Activated CD4-positive, alpha-beta memory T cell treated with anti-CD3 and anti-CD28 coated beads for 36 hours (primary cell): ENCODE measurements around the gene EHD1. TPM values are rescaled to one million over a fixed set of nuclear protein-coding genes. Genes with fewer than 3 reads are reported as not detected.

Experiments
- CTCF ChIA-PET: fragments of 350-600 bp; sonication (Branson Sonifier 250); formaldehyde crosslinking; loops from one replicate; lab custom pipeline; 2021; ENCODE audit warnings: antibody characterized with exemption, inconsistent platforms; lab: Charles Lee
- POLR2A ChIA-PET: fragments of 350-600 bp; sonication (Branson Sonifier 250); formaldehyde crosslinking; loops from one replicate; lab custom pipeline; 2021; ENCODE audit warnings: antibody characterized with exemption; lab: Charles Lee
- DNase-seq: peaks from one replicate; pipeline ENCODE4 v3.0.0-alpha.2; 2020
- H3K27ac Mint-ChIP-seq: one replicate; pipeline ENCODE4 v1.8.0; 2021; ENCODE audit warnings: mixed read lengths
- H3K27me3 Mint-ChIP-seq: one replicate; pipeline ENCODE4 v1.8.0; 2021; ENCODE audit warnings: mixed read lengths
- H3K36me3 Mint-ChIP-seq: one replicate; pipeline ENCODE4 v1.8.0; 2021; ENCODE audit warnings: mixed read lengths
- H3K4me1 Mint-ChIP-seq: one replicate; pipeline ENCODE4 v1.8.0; 2021; ENCODE audit warnings: low read depth, mixed read lengths
- H3K4me3 Mint-ChIP-seq: one replicate; pipeline ENCODE4 v1.8.0; 2021; ENCODE audit warnings: mild to moderate bottlenecking, mixed read lengths
- H3K9me3 Mint-ChIP-seq: one replicate; pipeline ENCODE4 v1.8.0; 2021; ENCODE audit warnings: mixed read lengths
- intact Hi-C: fragments of 100-400 bp; cut with micrococcal nuclease; formaldehyde crosslinking; loops from one replicate; pipeline ENCODE4 v1.15.1; 2023
- total RNA-seq, 2 experiments: library from RNA; stranded (reverse); gene quantifications; one replicate each; pipeline ENCODE4 v1.2.3, GENCODE V29; 2021

The EHD1 gene
- total RNA-seq, 2 experiments from 2014 or later = 103 to 113 TPM

- peak overlapping the region; percentile 96 for H3K27ac Mint-ChIP-seq
- peaks cover 92% of the 10 kb centered on the region for H3K4me1 Mint-ChIP-seq
- H3K4me3 Mint-ChIP-seq = peak overlapping the region; percentile 67
- no peaks in the 10 kb centered on the region for H3K27me3 Mint-ChIP-seq
- DNase-seq = no peak
- intact Hi-C loops = loop anchor here (2.0 kb wide), 1 partner anchor 13 kb away; no protein-coding TSS in a partner anchor
- POLR2A ChIA-PET = interaction anchor here (0.6 to 20.4 kb wide), 6 partner anchors 10 to 233 kb away, joined by 3 to 460 read pairs (median 12); partner anchors contain the start of genes EHD1 and VPS51
- H3K36me3 Mint-ChIP-seq = peaks cover 48% of the 10 kb centered on the region
- H3K9me3 Mint-ChIP-seq = peaks cover 9% of the 10 kb centered on the region
- CTCF ChIA-PET = interaction anchor here (1.5 to 29.1 kb wide), 4 partner anchors 13 to 254 kb away, joined by 3 to 1198 read pairs (median 168); partner anchors contain the start of genes ARL2, CDC42BPG, EHD1 and ZNHIT2
Measured at GRCh38 chr11:64863391-64864060, 14.9 kb downstream of the EHD1 start.

- H3K4me1 Mint-ChIP-seq = peaks cover 92% of the 10 kb centered on the region
- no peak for DNase-seq
- ChIA-PET CTCF (interaction anchor here (1.5 to 29.1 kb wide), 4 partner anchors 13 to 254 kb away, joined by 3 to 1198 read pairs (median 168); partner anchors contain the start of genes ARL2, CDC42BPG, EHD1 and ZNHIT2), POLR2A (interaction anchor here (3.5 to 20.4 kb wide), 2 partner anchors 15 to 16 kb away, joined by 21 to 460 read pairs; partner anchors contain the start of gene EHD1)
- H3K27me3 Mint-ChIP-seq = no peaks in the 10 kb centered on the region
- H3K9me3 Mint-ChIP-seq = peaks cover 9% of the 10 kb centered on the region
- intact Hi-C loops = no loop called here
- H3K36me3 Mint-ChIP-seq = peaks cover 46% of the 10 kb centered on the region
- H3K27ac Mint-ChIP-seq = peak overlapping the region; percentile 96
- peak overlapping the region; percentile 39 for H3K4me3 Mint-ChIP-seq
Measured at GRCh38 chr11:64862987-64863390, 15.4 kb downstream of the EHD1 start.

DNA sequence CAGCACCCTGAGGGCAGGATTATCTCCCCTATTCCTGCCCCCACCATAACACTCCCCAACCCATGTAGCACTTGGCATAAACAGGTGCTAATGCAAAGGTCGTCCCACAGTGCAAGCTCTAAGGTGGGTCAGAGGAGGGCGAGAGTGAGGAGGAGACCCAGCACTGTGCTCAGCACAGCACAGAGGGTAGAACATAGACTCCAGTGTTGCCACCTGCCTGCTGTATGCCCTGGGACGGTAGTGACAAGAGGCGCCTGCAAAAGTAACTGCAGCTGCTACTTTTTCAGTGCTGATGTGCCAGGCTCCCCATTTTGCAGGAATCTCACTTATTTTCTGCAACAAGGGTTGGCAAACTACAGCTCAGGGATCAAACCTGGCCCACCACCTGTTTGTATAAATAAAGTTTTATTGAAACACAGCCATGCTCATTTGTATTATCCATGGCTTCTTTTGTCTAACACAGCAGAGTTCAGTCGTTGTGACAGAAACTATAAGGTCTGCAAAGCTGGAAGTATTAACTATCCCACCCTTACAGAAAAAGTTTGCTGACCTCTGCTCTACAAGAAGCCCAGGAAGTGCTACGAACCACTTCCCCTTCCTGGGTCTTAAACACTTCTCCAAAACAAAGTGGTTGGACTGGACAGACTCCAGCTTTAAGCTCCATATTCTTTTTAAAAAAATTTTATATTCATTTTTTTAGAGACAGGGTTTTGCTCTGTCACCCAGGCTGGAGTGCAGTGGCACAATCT, 17.0 kb downstream of the EHD1 start:
- peak; percentile 49 for DNase-seq
- Mint-ChIP-seq H3K27ac (peak overlapping the region; percentile 96), H3K27me3 (no peaks in the 10 kb centered on the region)

GRCh38 chr11:64859542-64860414, 18.6 kb downstream of the EHD1 start:
- CTCF ChIA-PET = interaction anchor here (0.6 to 29.1 kb wide), 6 partner anchors 7 to 262 kb away, joined by 3 to 1198 read pairs (median 23); partner anchors contain the start of genes ARL2, CDC42BPG, EHD1 and FAU
- H3K27me3 Mint-ChIP-seq = no peaks in the 10 kb centered on the region
- DNase-seq = peak; percentile 86
- peak overlapping the region; percentile 72 for H3K4me3 Mint-ChIP-seq
- POLR2A ChIA-PET = interaction anchor here (1.0 to 20.4 kb wide), 13 partner anchors 9 to 563 kb away, joined by 3 to 460 read pairs (median 5); partner anchors contain the start of genes ARL2, DPF2, EHD1 and FAU
- peaks cover 51% of the 10 kb centered on the region for H3K36me3 Mint-ChIP-seq
- no peaks in the 10 kb centered on the region for H3K9me3 Mint-ChIP-seq
- peaks cover 92% of the 10 kb centered on the region for H3K4me1 Mint-ChIP-seq
- peak overlapping the region; percentile 96 for H3K27ac Mint-ChIP-seq
- intact Hi-C loops = loop anchor here (1.0 to 2.0 kb wide), 3 partner anchors 10 to 257 kb away; partner anchors contain the start of genes EHD1 and ZNHIT2

More for the DNA sequence above, 17.0 kb downstream of the EHD1 start:
- intact Hi-C loops = no loop called here
- Mint-ChIP-seq H3K4me1 (peaks cover 92% of the 10 kb centered on the region), H3K9me3 (peaks cover 6% of the 10 kb centered on the region), H3K4me3 (peak overlapping the region; percentile 56), H3K36me3 (peaks cover 46% of the 10 kb centered on the region)
- CTCF ChIA-PET = interaction anchor here (0.7 to 29.1 kb wide), 5 partner anchors 9 to 249 kb away, joined by 3 to 1198 read pairs (median 4); partner anchors contain the start of genes ARL2, CDC42BPG and EHD1
- POLR2A ChIA-PET = interaction anchor here (0.7 to 20.4 kb wide), 4 partner anchors 9 to 754 kb away, joined by 3 to 460 read pairs (median 6); partner anchors contain the start of genes EHD1 and PCNX3

DNA sequence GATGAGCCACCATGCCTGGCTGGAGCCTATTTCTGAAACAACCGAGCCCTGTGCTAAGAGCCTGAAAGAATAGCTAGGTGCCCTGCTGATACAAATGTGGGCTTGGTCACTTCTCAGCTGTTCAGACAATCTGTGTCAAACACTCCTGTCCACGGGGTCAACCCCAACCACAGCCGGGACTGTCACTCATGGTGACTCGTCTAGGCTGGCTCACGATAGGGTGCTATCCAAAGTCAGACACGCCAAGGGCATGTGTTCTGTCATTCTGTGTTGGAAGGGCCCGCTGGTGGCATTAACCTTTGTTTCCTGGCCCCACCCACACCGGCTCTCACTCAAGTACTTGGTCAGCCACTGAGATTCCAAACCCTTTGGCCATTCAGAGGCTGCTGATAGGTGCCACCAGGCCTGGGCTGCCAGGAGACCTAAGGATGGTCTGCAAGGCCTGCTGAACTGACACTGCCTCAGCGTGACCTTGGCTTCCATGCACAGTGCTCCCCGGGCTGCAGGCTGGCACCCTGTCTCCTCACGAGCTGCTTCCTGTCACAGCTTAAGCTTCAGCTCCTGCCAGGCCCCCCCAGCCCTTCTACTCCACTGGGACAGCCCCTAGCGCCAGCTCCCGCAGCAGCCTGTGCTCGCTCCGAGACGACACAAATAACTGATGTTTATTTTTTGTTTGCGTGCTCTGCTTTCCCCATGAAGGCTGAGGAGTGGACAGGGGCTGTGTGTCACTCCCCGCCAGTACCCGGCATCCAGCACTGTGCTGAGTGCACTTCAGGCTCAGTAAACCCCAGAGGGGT, 19.8 kb downstream of the EHD1 start:
- Mint-ChIP-seq H3K36me3 (peaks cover 61% of the 10 kb centered on the region), H3K27ac (peak overlapping the region; percentile 96), H3K27me3 (no peaks in the 10 kb centered on the region), H3K9me3 (no peaks in the 10 kb centered on the region), H3K4me1 (peaks cover 92% of the 10 kb centered on the region), H3K4me3 (peak overlapping the region; percentile 72)
- peak; percentile 83 for DNase-seq
- ChIA-PET CTCF (interaction anchor here (1.0 to 29.1 kb wide), 5 partner anchors 9 to 155 kb away, joined by 3 to 1198 read pairs (median 43); partner anchors contain the start of genes ARL2, CDC42BPG and EHD1), POLR2A (interaction anchor here (1.0 to 20.4 kb wide), 11 partner anchors 8 to 564 kb away, joined by 4 to 460 read pairs (median 5); partner anchors contain the start of genes ARL2, DPF2, EHD1 and NEAT1)
- intact Hi-C loops = loop anchor here (1.0 to 2.0 kb wide), 3 partner anchors 11 to 258 kb away; partner anchors contain the start of genes EHD1 and ZNHIT2

GRCh38 chr11:64857485-64857884, 20.9 kb downstream of the EHD1 start:
- Mint-ChIP-seq H3K4me3 (no peak overlapping the region), H3K4me1 (peaks cover 92% of the 10 kb centered on the region)
- intact Hi-C loops = no loop called here

DNA sequence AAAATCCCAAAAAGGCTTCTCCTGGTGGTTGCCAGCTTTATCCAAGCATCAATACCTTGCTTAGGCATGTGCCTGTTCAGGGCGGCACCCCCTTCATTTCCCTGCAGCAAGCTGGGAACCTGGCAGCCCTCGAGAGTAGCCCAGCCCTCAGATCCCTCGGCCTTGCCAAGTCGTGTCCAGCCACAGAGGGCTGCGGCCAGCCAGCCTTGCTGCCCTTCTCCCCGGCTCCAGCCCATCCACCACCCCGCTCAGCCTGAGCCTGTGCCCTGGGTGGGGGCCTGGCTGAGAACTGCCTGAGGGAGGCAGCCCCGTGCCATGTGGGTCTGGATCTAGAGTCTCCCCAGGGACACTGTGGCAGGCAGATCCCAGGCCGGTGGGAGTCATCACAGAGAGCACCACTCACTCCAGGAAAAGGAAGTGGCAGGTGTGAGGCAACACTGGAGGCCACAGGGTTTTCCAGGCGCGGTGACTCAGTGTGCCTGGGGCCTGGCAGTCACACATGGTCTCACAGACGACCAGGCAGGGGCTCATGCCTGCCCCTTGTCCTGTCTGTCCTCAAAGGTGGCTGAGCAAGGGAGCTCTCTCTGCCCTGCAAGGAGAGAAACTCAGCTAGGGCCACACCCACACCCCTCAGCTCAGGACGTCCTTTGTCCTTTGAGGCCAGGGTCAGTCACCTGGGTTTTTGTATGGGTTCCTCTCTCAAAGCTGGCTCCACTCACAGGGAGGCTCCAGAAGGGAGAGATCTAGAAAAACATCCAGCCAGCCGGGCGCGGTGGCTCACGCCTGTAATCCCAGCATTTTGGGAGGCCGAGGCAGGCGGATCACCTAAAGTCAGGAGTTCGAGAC, 21.8 kb downstream of the EHD1 start:
- peaks cover 65% of the 10 kb centered on the region for H3K36me3 Mint-ChIP-seq
- H3K9me3 Mint-ChIP-seq = no peaks in the 10 kb centered on the region
- H3K4me3 Mint-ChIP-seq = peak overlapping the region; percentile 52
- H3K27me3 Mint-ChIP-seq = no peaks in the 10 kb centered on the region
- DNase-seq = peak; percentile 91
- peak overlapping the region; percentile 79 for H3K27ac Mint-ChIP-seq
- ChIA-PET CTCF (interaction anchor here (14.8 to 29.1 kb wide), 3 partner anchors 6 to 30 kb away, joined by 328 to 1198 read pairs (median 328); partner anchors contain the start of genes CDC42BPG and EHD1), POLR2A (interaction anchor here (1.5 to 20.4 kb wide), 4 partner anchors 8 to 31 kb away, joined by 9 to 460 read pairs (median 39); partner anchors contain the start of gene EHD1)
- intact Hi-C loops = loop anchor here (1.0 kb wide), 1 partner anchor 9 kb away; no protein-coding TSS in a partner anchor
- peaks cover 94% of the 10 kb centered on the region for H3K4me1 Mint-ChIP-seq

More at GRCh38 chr11:64857485-64857884, 20.9 kb downstream of the EHD1 start:
- H3K27ac Mint-ChIP-seq = peak overlapping the region; percentile 69
- no peaks in the 10 kb centered on the region for H3K27me3 Mint-ChIP-seq
- POLR2A ChIA-PET = interaction anchor here (1.5 to 20.4 kb wide), 5 partner anchors 7 to 30 kb away, joined by 9 to 460 read pairs (median 51); partner anchors contain the start of gene EHD1
- H3K9me3 Mint-ChIP-seq = no peaks in the 10 kb centered on the region
- CTCF ChIA-PET = interaction anchor here (3.0 to 29.1 kb wide), 4 partner anchors 5 to 29 kb away, joined by 43 to 1198 read pairs (median 328); partner anchors contain the start of genes CDC42BPG and EHD1
- H3K36me3 Mint-ChIP-seq = peaks cover 68% of the 10 kb centered on the region
- DNase-seq = no peak

GRCh38 chr11:64855596-64856304, 22.7 kb downstream of the EHD1 start:
- ChIA-PET CTCF (interaction anchor here (0.7 to 29.1 kb wide), 4 partner anchors 6 to 185 kb away, joined by 3 to 1198 read pairs (median 328); partner anchors contain the start of genes CDC42BPG, EHD1 and SAC3D1), POLR2A (interaction anchor here (1.5 to 20.4 kb wide), 5 partner anchors 9 to 32 kb away, joined by 9 to 460 read pairs (median 31); partner anchors contain the start of gene EHD1)
- H3K4me3 Mint-ChIP-seq = peak overlapping the region; percentile 45
- peaks cover 95% of the 10 kb centered on the region for H3K4me1 Mint-ChIP-seq
- no peak for DNase-seq
- H3K27me3 Mint-ChIP-seq = no peaks in the 10 kb centered on the region
- H3K27ac Mint-ChIP-seq = peak overlapping the region; percentile 79
- H3K9me3 Mint-ChIP-seq = no peaks in the 10 kb centered on the region
- H3K36me3 Mint-ChIP-seq = peaks cover 63% of the 10 kb centered on the region
- intact Hi-C loops = loop anchor here (1.0 kb wide), 1 partner anchor 10 kb away; no protein-coding TSS in a partner anchor
